Liver (tissue), 3 donors: ENCODE measurements around the gene MICU2.
A peak's percentile ranks its signal among the peaks of the same experiment; 100 is the strongest.

Experiments
- HNF4G ChIP-seq: IDR thresholded peaks from 2 replicates; pipeline ENCODE4 v1.6.1; 2016; ENCODE audit warnings: antibody characterized with exemption
- TF ChIP-seq, protein P1 (sequence below): fragments of 150-350 bp; IDR thresholded peaks from 2 replicates; pipeline ENCODE4 v1.5.1; 2017; ENCODE audit warnings: improper control_type of control experiment, low read depth, low read length; ENCODE audit not compliant: missing input control
- donor health status: healthy.
- donor health status: healthy.

- TF ChIP-seq, protein P1, sequence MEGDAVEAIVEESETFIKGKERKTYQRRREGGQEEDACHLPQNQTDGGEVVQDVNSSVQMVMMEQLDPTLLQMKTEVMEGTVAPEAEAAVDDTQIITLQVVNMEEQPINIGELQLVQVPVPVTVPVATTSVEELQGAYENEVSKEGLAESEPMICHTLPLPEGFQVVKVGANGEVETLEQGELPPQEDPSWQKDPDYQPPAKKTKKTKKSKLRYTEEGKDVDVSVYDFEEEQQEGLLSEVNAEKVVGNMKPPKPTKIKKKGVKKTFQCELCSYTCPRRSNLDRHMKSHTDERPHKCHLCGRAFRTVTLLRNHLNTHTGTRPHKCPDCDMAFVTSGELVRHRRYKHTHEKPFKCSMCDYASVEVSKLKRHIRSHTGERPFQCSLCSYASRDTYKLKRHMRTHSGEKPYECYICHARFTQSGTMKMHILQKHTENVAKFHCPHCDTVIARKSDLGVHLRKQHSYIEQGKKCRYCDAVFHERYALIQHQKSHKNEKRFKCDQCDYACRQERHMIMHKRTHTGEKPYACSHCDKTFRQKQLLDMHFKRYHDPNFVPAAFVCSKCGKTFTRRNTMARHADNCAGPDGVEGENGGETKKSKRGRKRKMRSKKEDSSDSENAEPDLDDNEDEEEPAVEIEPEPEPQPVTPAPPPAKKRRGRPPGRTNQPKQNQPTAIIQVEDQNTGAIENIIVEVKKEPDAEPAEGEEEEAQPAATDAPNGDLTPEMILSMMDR: peak; percentile 17
- TF ChIP-seq HNF4G: no peak
Measured at GRCh38 chr13:21625366-21625765, 21.4 kb upstream of the MICU2 start.
